AG09319 (cell line): ENCODE data around the gene NEIL1.
A peak's percentile ranks its signal among the peaks of the same experiment; 100 is the strongest.

ENCODE experiments used
- DNase-seq: peaks from one replicate; pipeline ENCODE4 v3.0.0-alpha.2; 2010; ENCODE audit warnings: low read depth; ENCODE audit errors: extremely low read depth
- TF ChIP-seq, protein P1 (sequence below): IDR thresholded peaks from 2 replicates; pipeline ENCODE4 v1.5.1; 2011; ENCODE audit warnings: low read depth, mild to moderate bottlenecking, inconsistent platforms, low read length, moderate library complexity

Gene NEIL1

DNA sequence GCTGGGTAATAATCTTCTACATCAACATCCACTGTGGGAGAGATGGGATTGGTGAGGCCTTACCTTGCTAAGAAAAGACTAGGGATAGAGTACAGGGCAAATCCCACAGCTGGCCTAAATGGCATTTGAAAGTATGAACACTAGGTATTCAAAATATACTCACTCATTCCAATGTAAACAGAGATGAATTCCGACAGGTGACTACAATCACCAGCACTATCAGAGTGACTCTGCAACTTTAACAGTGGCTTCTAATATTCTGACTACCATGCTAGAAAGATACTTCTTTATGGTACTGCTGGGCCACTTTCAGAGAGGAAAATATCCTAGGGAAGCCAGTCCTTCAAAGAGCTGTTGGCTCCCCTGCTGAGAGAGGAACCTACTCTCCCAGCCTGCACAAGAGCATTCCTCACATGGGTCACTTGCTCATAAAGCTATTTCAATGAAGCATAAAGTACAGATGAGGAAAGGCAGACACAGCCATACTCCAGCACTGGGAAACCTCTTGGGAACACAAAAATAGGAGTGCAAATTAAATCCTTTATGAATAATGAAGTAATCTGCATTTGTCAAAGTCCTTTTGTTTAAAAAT lies 43.0 kb downstream of the NEIL1 start:
- DNase-seq, result no peak
- TF ChIP-seq, protein P1, sequence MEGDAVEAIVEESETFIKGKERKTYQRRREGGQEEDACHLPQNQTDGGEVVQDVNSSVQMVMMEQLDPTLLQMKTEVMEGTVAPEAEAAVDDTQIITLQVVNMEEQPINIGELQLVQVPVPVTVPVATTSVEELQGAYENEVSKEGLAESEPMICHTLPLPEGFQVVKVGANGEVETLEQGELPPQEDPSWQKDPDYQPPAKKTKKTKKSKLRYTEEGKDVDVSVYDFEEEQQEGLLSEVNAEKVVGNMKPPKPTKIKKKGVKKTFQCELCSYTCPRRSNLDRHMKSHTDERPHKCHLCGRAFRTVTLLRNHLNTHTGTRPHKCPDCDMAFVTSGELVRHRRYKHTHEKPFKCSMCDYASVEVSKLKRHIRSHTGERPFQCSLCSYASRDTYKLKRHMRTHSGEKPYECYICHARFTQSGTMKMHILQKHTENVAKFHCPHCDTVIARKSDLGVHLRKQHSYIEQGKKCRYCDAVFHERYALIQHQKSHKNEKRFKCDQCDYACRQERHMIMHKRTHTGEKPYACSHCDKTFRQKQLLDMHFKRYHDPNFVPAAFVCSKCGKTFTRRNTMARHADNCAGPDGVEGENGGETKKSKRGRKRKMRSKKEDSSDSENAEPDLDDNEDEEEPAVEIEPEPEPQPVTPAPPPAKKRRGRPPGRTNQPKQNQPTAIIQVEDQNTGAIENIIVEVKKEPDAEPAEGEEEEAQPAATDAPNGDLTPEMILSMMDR, result no peak

DNA sequence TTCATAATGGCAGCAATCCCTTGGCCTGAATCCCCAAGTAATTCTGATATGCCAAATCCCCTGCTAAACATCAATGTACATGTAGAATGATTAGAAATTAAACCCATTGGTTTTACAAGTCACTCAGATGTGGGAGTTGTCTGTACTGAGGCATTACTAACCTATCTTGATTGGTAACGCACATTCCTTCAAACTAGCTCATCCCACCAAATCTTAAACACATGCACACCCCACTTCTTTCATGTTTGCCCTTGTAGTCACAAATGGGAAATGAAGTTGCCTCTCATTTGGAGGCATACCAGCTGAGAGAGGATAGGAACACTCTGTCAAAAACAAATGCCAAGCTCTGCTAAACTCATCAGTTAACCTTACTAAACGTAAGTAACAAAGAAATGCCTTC lies 50.7 kb downstream of the NEIL1 start:
- TF ChIP-seq, protein P1, result no peak
- DNase-seq, result peak; percentile 1

DNA sequence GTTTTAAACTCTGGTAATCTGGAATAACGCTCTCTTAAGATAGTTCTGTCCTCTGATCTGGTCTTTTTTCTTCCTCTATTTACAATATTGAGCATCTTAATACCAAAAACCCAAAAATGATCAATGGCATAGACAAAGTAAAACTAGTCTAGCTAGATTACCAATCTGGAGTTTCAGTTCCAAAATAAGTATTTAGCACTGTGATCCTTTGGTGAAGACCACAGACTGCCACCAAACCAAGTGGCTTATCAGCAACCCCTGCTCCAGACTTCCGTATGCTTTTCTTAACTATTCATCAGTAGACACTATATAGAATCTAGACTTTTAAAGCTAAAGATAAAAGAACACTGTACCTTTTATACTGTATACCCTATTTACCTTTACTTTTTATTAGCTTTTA lies 57.1 kb downstream of the NEIL1 start:
- TF ChIP-seq, protein P1, result no peak
- no peak for DNase-seq
